Neural progenitor cell (in vitro differentiated cells): ENCODE data around the gene ADH1B. TPM values are rescaled to one million over a fixed set of nuclear protein-coding genes. Genes with fewer than 3 reads are reported as not detected.

Experiments used
- DNase-seq: peaks from one replicate; pipeline ENCODE4 v3.0.0-alpha.2; 2016; ENCODE audit warnings: low spot score
- H2AFZ ChIP-seq: fragments of 200-600 bp; sonication (generic); replicated peaks from 2 replicates; pipeline ENCODE4 v1.6.1; 2016; ENCODE audit warnings: antibody characterized with exemption
- H3F3A ChIP-seq: fragments of 200-600 bp; sonication (generic); 2 replicates; pipeline ENCODE4 v1.6.1; 2016; ENCODE audit warnings: antibody characterized with exemption, low read depth
- H3K27ac ChIP-seq: fragments of 200-600 bp; sonication (generic); 2 replicates; pipeline ENCODE4 v1.5.1; 2016; ENCODE audit warnings: mild to moderate bottlenecking
- H3K27me3 ChIP-seq: fragments of 200-600 bp; sonication (generic); 2 replicates; pipeline ENCODE4 v1.6.1; 2016; ENCODE audit warnings: mild to moderate bottlenecking, moderate library complexity
- H3K36me3 ChIP-seq: fragments of 200-600 bp; sonication (generic); 2 replicates; pipeline ENCODE4 v1.5.1; 2016
- H3K4me1 ChIP-seq: fragments of 200-600 bp; sonication (generic); 2 replicates; pipeline ENCODE4 v1.6.1; 2016; ENCODE audit warnings: mixed run types
- H3K4me2 ChIP-seq: fragments of 200-600 bp; sonication (generic); 2 replicates; pipeline ENCODE4 v1.6.1; 2016
- H3K4me3 ChIP-seq: fragments of 200-600 bp; sonication (generic); 2 replicates; pipeline ENCODE4 v1.5.1; 2016
- H3K79me2 ChIP-seq: fragments of 200-600 bp; sonication (generic); 2 replicates; pipeline ENCODE4 v1.6.1; 2016; ENCODE audit warnings: low read depth
- H3K9ac ChIP-seq: fragments of 200-600 bp; sonication (generic); 2 replicates; pipeline ENCODE4 v1.6.1; 2016
- H3K9me3 ChIP-seq: fragments of 200-600 bp; sonication (generic); 2 replicates; pipeline ENCODE4 v1.5.1; 2016; ENCODE audit warnings: low read depth
- H4K20me1 ChIP-seq: fragments of 200-600 bp; sonication (generic); 2 replicates; pipeline ENCODE4 v1.6.1; 2016; ENCODE audit warnings: low read depth
- H3K27ac Mint-ChIP-seq: 3 replicates; pipeline ENCODE4 v1.8.0; 2021; ENCODE audit warnings: mixed read lengths
- H3K27me3 Mint-ChIP-seq: 2 replicates; pipeline ENCODE4 v1.8.0; 2022; ENCODE audit warnings: low read depth, mild to moderate bottlenecking, inconsistent platforms, moderate library complexity, mixed read lengths; ENCODE audit not compliant: insufficient read depth
- H3K36me3 Mint-ChIP-seq: 3 replicates; pipeline ENCODE4 v1.8.0; 2021; ENCODE audit warnings: mixed read lengths
- H3K4me1 Mint-ChIP-seq: 3 replicates; pipeline ENCODE4 v1.8.0; 2021; ENCODE audit warnings: mixed read lengths
- H3K4me3 Mint-ChIP-seq: 3 replicates; pipeline ENCODE4 v1.8.0; 2021; ENCODE audit warnings: mild to moderate bottlenecking, moderate library complexity, mixed read lengths
- H3K9me3 Mint-ChIP-seq: 3 replicates; pipeline ENCODE4 v1.8.0; 2020; ENCODE audit warnings: mixed read lengths
- EZH2 ChIP-seq: fragments of 200-600 bp; sonication (generic); IDR thresholded peaks from 2 replicates; pipeline ENCODE4 v1.6.1; 2017; ENCODE audit warnings: antibody characterized with exemption, mild to moderate bottlenecking, moderate library complexity
- EZH2phosphoT487 ChIP-seq: fragments of 200-600 bp; sonication (generic); IDR thresholded peaks from 2 replicates; pipeline ENCODE4 v1.6.1; 2017; ENCODE audit warnings: antibody characterized with exemption
- total RNA-seq: library from RNA; depleted of rRNA; stranded (reverse); fragments of >200 nt; gene quantifications from 2 replicates; pipeline ENCODE4 v1.2.3, GENCODE V29; 2015; ENCODE audit warnings: low replicate concordance
- TF ChIP-seq, protein P1 (sequence below): fragments of 200-600 bp; sonication (generic); IDR thresholded peaks from 2 replicates; pipeline ENCODE4 v1.5.1; 2017; ENCODE audit warnings: antibody characterized with exemption, mild to moderate bottlenecking

The ADH1B gene
- total RNA-seq, 1 donor from 2014 or later: not detected

DNA sequence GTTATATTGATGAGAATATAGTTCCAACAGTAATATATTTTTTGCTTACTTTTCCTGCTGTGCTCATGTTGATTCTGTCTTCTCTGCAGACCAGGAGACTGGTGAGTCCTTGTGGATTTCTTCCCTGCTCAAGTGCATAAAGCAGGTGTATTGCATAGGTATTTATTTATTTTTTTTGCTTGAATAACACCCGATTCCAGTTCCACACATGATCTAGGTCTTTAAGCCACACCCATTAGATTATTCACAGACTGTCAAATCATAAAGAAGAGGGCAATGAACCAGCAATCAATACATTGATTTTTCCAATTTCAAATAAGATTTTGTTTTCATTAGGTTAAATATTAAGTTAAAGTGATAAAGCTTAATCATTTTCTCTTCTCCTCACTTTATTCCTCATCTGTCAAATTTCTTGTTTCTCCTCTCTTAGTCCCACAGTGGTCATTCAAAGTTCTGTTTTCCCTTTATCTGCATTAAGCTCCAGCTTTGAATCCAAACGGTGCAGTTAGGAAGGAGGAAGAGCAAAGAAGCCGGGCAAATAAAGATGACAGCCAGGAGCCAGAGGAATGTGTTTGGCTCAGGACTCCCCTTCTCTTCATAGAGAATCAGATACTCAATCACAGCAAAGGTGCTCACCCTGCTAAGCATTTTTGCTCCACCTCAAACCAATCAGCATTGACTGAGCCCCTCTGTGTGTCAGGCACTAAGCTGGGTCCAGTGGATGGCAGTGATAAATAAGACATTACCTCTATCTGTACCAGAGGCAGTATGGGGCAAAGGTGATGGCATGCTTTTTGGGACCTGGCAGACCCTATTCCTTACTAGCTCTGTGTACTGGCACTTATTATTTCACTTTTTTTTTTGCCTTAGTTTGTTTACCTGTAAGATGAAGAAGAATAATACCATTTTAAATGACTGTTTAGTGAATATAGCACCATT, 30.1 kb downstream of the ADH1B start, which contains the start of gene ADH1A:
Gene ADH1A (minus strand): TSS at position 138 of the 939 bp plus-strand sequence. CDS start 71 bp downstream, at position 67.
- no peaks in the 10 kb centered on the region for H3K27me3 Mint-ChIP-seq
- H3K79me2 ChIP-seq: no peaks in the 10 kb centered on the region
- H3K27ac Mint-ChIP-seq: no peak within 1 kb of the TSS

DNA sequence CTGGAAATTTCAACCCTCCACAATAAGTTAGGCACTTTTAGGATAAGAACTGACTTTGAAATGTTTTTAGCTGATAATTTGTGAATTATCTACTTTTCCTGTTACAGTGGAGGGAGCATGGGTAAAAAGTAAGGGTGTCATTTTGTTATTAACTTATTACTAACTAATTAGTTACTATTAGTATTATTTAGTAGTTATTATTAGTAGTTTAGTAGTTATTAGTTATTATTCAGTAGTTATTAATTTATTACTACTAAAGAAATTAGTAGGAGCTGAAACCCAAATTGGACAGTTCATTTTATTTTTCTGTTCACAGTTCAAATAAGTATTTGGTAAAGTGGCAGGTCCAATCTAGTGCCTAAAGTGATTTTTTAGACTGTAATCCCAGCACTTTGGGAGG, 35.8 kb downstream of the ADH1B start:
- no peak overlapping the region for H3K27ac ChIP-seq
- H3K36me3 Mint-ChIP-seq: no peaks in the 10 kb centered on the region

More for the DNA sequence above, 30.1 kb downstream of the ADH1B start, which contains the start of gene ADH1A:
- H3K27ac ChIP-seq: no peak within 1 kb of the TSS
- H3K9me3 ChIP-seq: no peaks in the 10 kb centered on the region
- no peaks in the 10 kb centered on the region for H3K4me1 ChIP-seq
- no peak within 1 kb of the TSS for H3K4me3 Mint-ChIP-seq
- H3K4me3 ChIP-seq: no peak within 1 kb of the TSS
- H3K4me2 ChIP-seq: no peak within 1 kb of the TSS
- H4K20me1 ChIP-seq: no peaks in the 10 kb centered on the region
- no peak within 1 kb of the TSS for H2AFZ ChIP-seq
- H3F3A ChIP-seq: no peaks in the 10 kb centered on the region
- DNase-seq: no peak
- no peaks in the 10 kb centered on the region for H3K36me3 Mint-ChIP-seq
- no peak within 1 kb of the TSS for H3K9ac ChIP-seq
- TF ChIP-seq EZH2 (no peak), EZH2phosphoT487 (no peak)
- TF ChIP-seq, protein P1, sequence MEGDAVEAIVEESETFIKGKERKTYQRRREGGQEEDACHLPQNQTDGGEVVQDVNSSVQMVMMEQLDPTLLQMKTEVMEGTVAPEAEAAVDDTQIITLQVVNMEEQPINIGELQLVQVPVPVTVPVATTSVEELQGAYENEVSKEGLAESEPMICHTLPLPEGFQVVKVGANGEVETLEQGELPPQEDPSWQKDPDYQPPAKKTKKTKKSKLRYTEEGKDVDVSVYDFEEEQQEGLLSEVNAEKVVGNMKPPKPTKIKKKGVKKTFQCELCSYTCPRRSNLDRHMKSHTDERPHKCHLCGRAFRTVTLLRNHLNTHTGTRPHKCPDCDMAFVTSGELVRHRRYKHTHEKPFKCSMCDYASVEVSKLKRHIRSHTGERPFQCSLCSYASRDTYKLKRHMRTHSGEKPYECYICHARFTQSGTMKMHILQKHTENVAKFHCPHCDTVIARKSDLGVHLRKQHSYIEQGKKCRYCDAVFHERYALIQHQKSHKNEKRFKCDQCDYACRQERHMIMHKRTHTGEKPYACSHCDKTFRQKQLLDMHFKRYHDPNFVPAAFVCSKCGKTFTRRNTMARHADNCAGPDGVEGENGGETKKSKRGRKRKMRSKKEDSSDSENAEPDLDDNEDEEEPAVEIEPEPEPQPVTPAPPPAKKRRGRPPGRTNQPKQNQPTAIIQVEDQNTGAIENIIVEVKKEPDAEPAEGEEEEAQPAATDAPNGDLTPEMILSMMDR: no peak
- H3K27me3 ChIP-seq: no peaks in the 10 kb centered on the region
- H3K9me3 Mint-ChIP-seq: no peaks in the 10 kb centered on the region
- no peaks in the 10 kb centered on the region for H3K4me1 Mint-ChIP-seq
- H3K36me3 ChIP-seq: no peaks in the 10 kb centered on the region

DNA sequence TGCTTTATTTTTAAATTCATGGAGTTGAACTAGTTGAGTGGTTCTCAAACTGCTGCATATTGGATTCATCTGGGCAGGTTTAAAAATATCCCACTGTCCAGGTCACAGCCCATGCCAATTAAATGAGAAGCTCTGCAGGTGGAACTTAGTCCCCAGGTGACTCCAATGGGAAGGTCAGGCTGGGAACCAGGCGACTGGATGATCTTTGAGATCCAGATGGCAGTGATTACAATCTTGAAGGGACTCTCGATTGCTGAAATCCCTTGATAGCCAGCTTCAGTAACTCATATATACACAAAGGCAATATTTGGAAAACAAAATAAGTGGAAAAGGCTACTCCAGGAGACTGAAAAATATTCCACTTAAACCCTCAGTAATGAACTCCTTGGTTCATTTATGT, 38.5 kb downstream of the ADH1B start:
- Histone ChIP-seq H3K9me3 (no peaks in the 10 kb centered on the region), H4K20me1 (no peaks in the 10 kb centered on the region), H2AFZ (no peak overlapping the region), H3F3A (no peaks in the 10 kb centered on the region), H3K27ac (no peak overlapping the region), H3K9ac (no peak overlapping the region), H3K36me3 (no peaks in the 10 kb centered on the region), H3K27me3 (no peaks in the 10 kb centered on the region), H3K4me2 (no peak overlapping the region), H3K4me1 (no peaks in the 10 kb centered on the region), H3K79me2 (no peaks in the 10 kb centered on the region), H3K4me3 (no peak overlapping the region)
- H3K4me3 Mint-ChIP-seq: no peak overlapping the region
- H3K27me3 Mint-ChIP-seq: no peaks in the 10 kb centered on the region
- H3K36me3 Mint-ChIP-seq: no peaks in the 10 kb centered on the region
- no peak for DNase-seq
- no peaks in the 10 kb centered on the region for H3K4me1 Mint-ChIP-seq
- TF ChIP-seq, protein P1: no peak
- no peak for TF ChIP-seq EZH2phosphoT487
- TF ChIP-seq EZH2: no peak
- no peak overlapping the region for H3K27ac Mint-ChIP-seq
- H3K9me3 Mint-ChIP-seq: no peaks in the 10 kb centered on the region

More for the DNA sequence above, 35.8 kb downstream of the ADH1B start:
- TF ChIP-seq EZH2 (no peak), EZH2phosphoT487 (no peak)
- TF ChIP-seq, protein P1: no peak
- no peak overlapping the region for H3K27ac Mint-ChIP-seq
- no peak overlapping the region for H2AFZ ChIP-seq
- no peak for DNase-seq
- H4K20me1 ChIP-seq: no peaks in the 10 kb centered on the region
- H3K9me3 ChIP-seq: no peaks in the 10 kb centered on the region
- no peak overlapping the region for H3K4me3 Mint-ChIP-seq
- H3K27me3 Mint-ChIP-seq: no peaks in the 10 kb centered on the region
- no peaks in the 10 kb centered on the region for H3K4me1 Mint-ChIP-seq
- H3K4me1 ChIP-seq: no peaks in the 10 kb centered on the region
- H3K9ac ChIP-seq: no peak overlapping the region
- H3K79me2 ChIP-seq: no peaks in the 10 kb centered on the region
- no peaks in the 10 kb centered on the region for H3K36me3 ChIP-seq
- no peaks in the 10 kb centered on the region for H3K9me3 Mint-ChIP-seq
- H3K27me3 ChIP-seq: no peaks in the 10 kb centered on the region
- no peak overlapping the region for H3K4me3 ChIP-seq
- no peaks in the 10 kb centered on the region for H3F3A ChIP-seq
- H3K4me2 ChIP-seq: no peak overlapping the region
